Keratinocyte (primary cell): Measurements from ENCODE around the gene ANKRD42. TPM values are rescaled to one million over a fixed set of nuclear protein-coding genes. Genes with fewer than 3 reads are reported as not detected.

Experiments
- DNase-seq: peaks from one replicate; pipeline ENCODE4 v3.0.0-alpha.2; 2011; ENCODE audit warnings: low read depth, missing footprints, low spot score
- FAIRE-seq: peaks from 2 replicates; lab custom pipeline; 2011; peaks lifted over from hg19 to GRCh38; lab: Jason Lieb, UNC
- H2AFZ ChIP-seq: 2 replicates; pipeline ENCODE4 v1.6.0; 2012; ENCODE audit warnings: low read length, control low read depth, inconsistent platforms; ENCODE audit not compliant: control insufficient read depth
- H3K27ac ChIP-seq: 2 replicates; pipeline ENCODE4 v1.5.1; 2011; ENCODE audit warnings: low read length; ENCODE audit not compliant: control insufficient read depth, insufficient read depth
- H3K27me3 ChIP-seq: 3 replicates; pipeline ENCODE4 v1.6.0; 2011; ENCODE audit warnings: low read length; ENCODE audit not compliant: control insufficient read depth, insufficient read depth; ENCODE audit errors: extremely low read depth
- H3K36me3 ChIP-seq, 2 experiments: 2 replicates in 1 of 2; 3 replicates in 1 of 2; pipeline ENCODE4 v1.5.1; 2011; ENCODE audit warnings: low read length in 2 of 2, mild to moderate bottlenecking in 1 of 2; ENCODE audit not compliant: control insufficient read depth in 2 of 2, insufficient read depth in 2 of 2; ENCODE audit errors: extremely low read depth in 1 of 2
- H3K4me1 ChIP-seq: 3 replicates; pipeline ENCODE4 v1.5.1; 2011; ENCODE audit warnings: low read length; ENCODE audit not compliant: control insufficient read depth, insufficient read depth; ENCODE audit errors: extremely low read depth
- H3K4me2 ChIP-seq: 3 replicates; pipeline ENCODE4 v1.6.0; 2011; ENCODE audit warnings: low read depth, low read length; ENCODE audit not compliant: control insufficient read depth, insufficient read depth; ENCODE audit errors: extremely low read depth
- H3K4me3 ChIP-seq, 3 experiments: fragments of 200-600 bp in 1 of 3; sonication (generic) in 1 of 3; 2 replicates in 2 of 3; 3 replicates in 1 of 3; pipeline ENCODE4 v1.5.1; 2011 to 2016; ENCODE audit warnings: low read length in 3 of 3, mild to moderate bottlenecking in 3 of 3, control low read depth in 2 of 3, inconsistent platforms in 1 of 3, low read depth in 1 of 3, mixed read lengths in 1 of 3, mixed run types in 1 of 3, moderate library complexity in 1 of 3; ENCODE audit not compliant: control insufficient read depth in 2 of 3, insufficient read depth in 2 of 3; ENCODE audit errors: extremely low read depth in 1 of 3
- H3K79me2 ChIP-seq: 2 replicates; pipeline ENCODE4 v1.6.0; 2012; ENCODE audit warnings: low read length; ENCODE audit not compliant: control insufficient read depth, insufficient read depth
- H3K9ac ChIP-seq: 3 replicates; pipeline ENCODE4 v1.6.0; 2011; ENCODE audit warnings: low read length; ENCODE audit not compliant: control insufficient read depth, insufficient read depth; ENCODE audit errors: extremely low read depth
- H3K9me1 ChIP-seq: 3 replicates; pipeline ENCODE4 v1.6.0; 2011; ENCODE audit warnings: low read length; ENCODE audit not compliant: control insufficient read depth, insufficient read depth; ENCODE audit errors: extremely low read depth
- H3K9me3 ChIP-seq: 2 replicates; pipeline ENCODE4 v1.5.1; 2012; ENCODE audit warnings: low read depth, low read length; ENCODE audit not compliant: control insufficient read depth
- H4K20me1 ChIP-seq: 3 replicates; pipeline ENCODE4 v1.6.0; 2011; ENCODE audit warnings: low read length; ENCODE audit not compliant: control insufficient read depth, insufficient read depth; ENCODE audit errors: extremely low read depth
- CTCF ChIP-seq, 3 experiments: IDR thresholded peaks in 1 of 3; conservative IDR thresholded peaks in 1 of 3; optimal IDR thresholded peaks in 1 of 3; 2 replicates in 2 of 3; 3 replicates in 1 of 3; pipeline versions ENCODE3 to v1.5.1; 2011; ENCODE audit warnings: low read length in 3 of 3, mild to moderate bottlenecking in 3 of 3, moderate library complexity in 2 of 3, control low read depth in 1 of 3, inconsistent platforms in 1 of 3; ENCODE audit not compliant: insufficient read depth in 2 of 3; ENCODE audit errors: extremely low read depth in 1 of 3
- EZH2 ChIP-seq: IDR thresholded peaks from one replicate; pipeline ENCODE4 v1.6.1; 2012; ENCODE audit warnings: inconsistent platforms, mild to moderate bottlenecking, low read length, moderate library complexity
- dilution Hi-C: fragments of 300-500 bp; cut with MboI; formaldehyde crosslinking; loops from one replicate; pipeline ENCODE4 v1.7.0; 2020; ENCODE audit warnings: low sequenced_read_pairs; ENCODE audit not compliant: extremely low pct_ligation_motif_present
- polyA plus RNA-seq, 5 experiments: library from polyadenylated mRNA; depleted of rRNA in 3 of 5; stranded (reverse) in 3 of 5; stranded (forward) in 1 of 5; unstranded in 1 of 5; fragments of >200 nt; gene quantifications; 1 replicate in 1 of 5; 2 replicates in 3 of 5; 3 replicates in 1 of 5; pipeline versions ENCODE4 v1.2.1 to v1.2.3, GENCODE V29; 2011 to 2012; ENCODE audit warnings: missing spikeins in 2 of 5, low read depth in 1 of 5, low replicate concordance in 1 of 5

Gene ANKRD42
- polyA plus RNA-seq, 1 donor (not counting 4 experiments of a cell fraction or from before 2014, with no cell fraction given), result 11.0 TPM

DNA sequence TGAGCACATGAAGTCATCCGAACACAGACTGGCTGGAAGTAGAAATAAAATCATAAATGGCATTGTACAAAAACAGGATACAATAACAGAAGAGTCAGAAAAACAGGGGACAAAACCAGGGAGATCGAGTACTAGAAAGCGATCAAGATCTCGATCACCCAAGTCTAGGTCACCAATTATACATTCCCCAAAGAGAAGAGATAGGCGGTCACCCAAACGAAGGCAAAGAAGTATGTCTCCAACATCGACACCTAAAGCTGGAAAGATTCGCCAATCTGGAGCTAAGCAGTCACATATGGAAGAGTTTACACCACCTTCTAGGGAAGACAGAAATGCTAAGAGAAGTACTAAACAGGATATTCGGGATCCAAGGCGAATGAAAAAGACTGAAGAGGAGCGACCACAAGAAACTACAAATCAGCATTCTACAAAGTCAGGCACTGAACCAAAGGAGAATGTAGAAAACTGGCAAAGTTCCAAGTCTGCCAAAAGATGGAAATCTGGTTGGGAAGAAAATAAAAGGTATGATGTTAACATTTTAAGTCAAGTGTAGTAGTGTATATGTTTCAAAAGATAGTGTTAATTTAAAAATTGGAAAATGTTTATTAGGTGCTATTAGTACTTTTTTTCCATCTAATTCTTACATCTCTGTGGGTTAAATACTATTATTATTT, 27.2 kb upstream of the ANKRD42 start:
- dilution Hi-C loops, result no loop called here
- Histone ChIP-seq H3K9ac (no peak overlapping the region), H3K79me2 (peaks cover 89% of the 10 kb centered on the region), H3K9me1 (no peaks in the 10 kb centered on the region), H3K4me3 (no peak overlapping the region), H3K27me3 (no peaks in the 10 kb centered on the region), H3K27ac (no peak overlapping the region), H3K4me1 (peaks cover 7% of the 10 kb centered on the region), H2AFZ (no peak overlapping the region), H3K4me2 (no peak overlapping the region), H3K9me3 (no peaks in the 10 kb centered on the region), H3K36me3 (peaks cover 19 to 31% of the 10 kb centered on the region in 2 experiments), H4K20me1 (peaks cover 6% of the 10 kb centered on the region)
- TF ChIP-seq EZH2, result no peak
- no peak for TF ChIP-seq CTCF (optimal IDR thresholded peaks at IDR 0.05 in 1 of 3, IDR thresholded peaks at IDR 0.05 in 1 of 3, conservative IDR thresholded peaks at IDR 0.05 in 1 of 3; ENCODE audit: extremely low read depth in 1 of 3, insufficient read depth in 2 of 3, low read length in 3 of 3)
- DNase-seq (no peak), FAIRE-seq (no peak)

GRCh38 chr11:83168756-83169155, 24.8 kb upstream of the ANKRD42 start:
- no peaks in the 10 kb centered on the region for H3K27me3 ChIP-seq
- peaks cover 13% of the 10 kb centered on the region for H4K20me1 ChIP-seq
- peaks cover 90% of the 10 kb centered on the region for H3K79me2 ChIP-seq
- peaks cover 21 to 42% of the 10 kb centered on the region in 2 experiments for H3K36me3 ChIP-seq
- DNase-seq, result no peak
- TF ChIP-seq CTCF (optimal IDR thresholded peaks at IDR 0.05 in 1 of 3, IDR thresholded peaks at IDR 0.05 in 1 of 3, conservative IDR thresholded peaks at IDR 0.05 in 1 of 3; ENCODE audit: extremely low read depth in 1 of 3, insufficient read depth in 2 of 3, low read length in 3 of 3), result no peak
- no peak for TF ChIP-seq EZH2
- H3K4me1 ChIP-seq, result peaks cover 3% of the 10 kb centered on the region
- H2AFZ ChIP-seq, result no peak overlapping the region
- H3K27ac ChIP-seq, result no peak overlapping the region
- dilution Hi-C loops, result no loop called here
- no peak overlapping the region for H3K4me2 ChIP-seq
- FAIRE-seq, result no peak
- no peaks in the 10 kb centered on the region for H3K9me3 ChIP-seq
- no peaks in the 10 kb centered on the region for H3K9me1 ChIP-seq
- no peak overlapping the region for H3K4me3 ChIP-seq
- H3K9ac ChIP-seq, result no peak overlapping the region
